Neural progenitor cell (in vitro differentiated cells): ENCODE measurements around the gene UBE2R2.

Experiments
- EZH2 ChIP-seq: fragments of 200-600 bp; sonication (generic); IDR thresholded peaks from 2 replicates; pipeline ENCODE4 v1.6.1; 2017; ENCODE audit warnings: antibody characterized with exemption, mild to moderate bottlenecking, moderate library complexity
- TF ChIP-seq, protein P1 (sequence below): fragments of 200-600 bp; sonication (generic); IDR thresholded peaks from 2 replicates; pipeline ENCODE4 v1.5.1; 2017; ENCODE audit warnings: antibody characterized with exemption, mild to moderate bottlenecking

DNA sequence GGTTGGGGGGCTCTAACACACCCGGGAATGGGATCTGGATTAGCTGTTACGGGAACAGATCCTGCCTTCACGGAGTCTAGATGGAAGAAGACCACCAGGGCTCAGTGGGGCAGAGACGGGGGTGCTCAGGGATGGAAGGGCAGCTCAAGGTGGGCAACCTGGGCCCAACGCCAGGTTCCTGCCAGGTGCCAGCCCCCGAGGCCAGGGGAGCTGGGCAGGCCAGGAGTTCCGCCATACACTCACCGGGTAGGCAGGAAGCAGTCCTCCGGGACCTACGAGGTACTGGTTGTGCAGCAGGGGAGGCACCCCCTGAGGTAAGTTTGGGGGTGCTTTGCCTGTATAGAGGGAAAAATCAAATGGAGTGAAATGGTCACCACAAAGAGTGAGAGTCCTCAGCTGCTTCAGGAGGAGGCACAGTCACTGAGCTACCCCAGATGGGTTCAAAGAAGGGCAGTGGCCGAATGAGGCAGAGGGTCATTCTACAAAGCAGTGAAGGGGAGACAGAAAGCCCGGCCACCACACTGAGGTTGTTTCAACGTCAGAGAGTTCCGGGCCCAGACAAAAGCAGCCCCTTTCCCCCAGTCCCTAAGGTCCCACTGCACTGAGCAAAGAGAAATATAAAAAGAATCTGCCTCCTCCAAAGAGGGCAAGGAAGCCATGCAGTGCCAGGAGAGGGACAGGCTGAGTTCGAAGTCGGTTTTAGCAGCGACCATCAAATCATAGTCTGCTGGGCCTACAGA is 110.0 kb downstream of the UBE2R2 start:
- TF ChIP-seq, protein P1, sequence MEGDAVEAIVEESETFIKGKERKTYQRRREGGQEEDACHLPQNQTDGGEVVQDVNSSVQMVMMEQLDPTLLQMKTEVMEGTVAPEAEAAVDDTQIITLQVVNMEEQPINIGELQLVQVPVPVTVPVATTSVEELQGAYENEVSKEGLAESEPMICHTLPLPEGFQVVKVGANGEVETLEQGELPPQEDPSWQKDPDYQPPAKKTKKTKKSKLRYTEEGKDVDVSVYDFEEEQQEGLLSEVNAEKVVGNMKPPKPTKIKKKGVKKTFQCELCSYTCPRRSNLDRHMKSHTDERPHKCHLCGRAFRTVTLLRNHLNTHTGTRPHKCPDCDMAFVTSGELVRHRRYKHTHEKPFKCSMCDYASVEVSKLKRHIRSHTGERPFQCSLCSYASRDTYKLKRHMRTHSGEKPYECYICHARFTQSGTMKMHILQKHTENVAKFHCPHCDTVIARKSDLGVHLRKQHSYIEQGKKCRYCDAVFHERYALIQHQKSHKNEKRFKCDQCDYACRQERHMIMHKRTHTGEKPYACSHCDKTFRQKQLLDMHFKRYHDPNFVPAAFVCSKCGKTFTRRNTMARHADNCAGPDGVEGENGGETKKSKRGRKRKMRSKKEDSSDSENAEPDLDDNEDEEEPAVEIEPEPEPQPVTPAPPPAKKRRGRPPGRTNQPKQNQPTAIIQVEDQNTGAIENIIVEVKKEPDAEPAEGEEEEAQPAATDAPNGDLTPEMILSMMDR: no peak
- TF ChIP-seq EZH2: no peak
